ENCODE measurements around the gene TCF7L2.

TCF7L2 gene

DNA sequence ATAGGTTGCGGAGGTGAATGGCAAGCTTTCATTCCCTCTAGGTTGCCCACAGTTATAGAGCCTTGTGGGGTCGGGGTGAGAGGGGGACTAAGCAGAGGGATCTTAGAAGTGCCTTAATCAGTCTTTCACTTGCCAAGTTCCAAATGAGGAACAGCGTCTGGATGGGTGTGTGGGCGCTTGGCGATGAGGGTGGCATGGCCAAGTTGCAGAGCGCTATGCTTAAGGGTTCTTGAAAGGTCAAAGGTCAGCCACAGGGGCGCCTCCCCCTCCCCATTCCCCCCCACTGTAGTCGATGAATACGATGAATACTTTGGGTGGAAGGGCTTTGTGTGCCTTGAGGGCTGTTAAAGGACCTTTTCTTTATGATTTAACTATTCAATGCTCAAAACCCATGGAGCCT lies 185.0 kb downstream of the TCF7L2 start:
- TF ChIP-seq CREB5 (CRISPR knock-in tag; IDR thresholded peaks at IDR 0.05; ENCODE audit: low read depth) = no peak
- no peak for TF ChIP-seq ZNF565 (CRISPR knock-in tag; conservative IDR thresholded peaks at IDR 0.05; ENCODE audit: low read depth)
- TF ChIP-seq OSR1 (CRISPR knock-in tag; IDR thresholded peaks at IDR 0.05) = no peak
- no peak for TF ChIP-seq GLIS3 (CRISPR knock-in tag; IDR thresholded peaks at IDR 0.05)
- no peak for TF ChIP-seq ZFP3 (CRISPR knock-in tag; IDR thresholded peaks at IDR 0.05)
- no peak for TF ChIP-seq SNAI2 (CRISPR knock-in tag; IDR thresholded peaks at IDR 0.05)
- no peak for TF ChIP-seq PPARA (CRISPR knock-in tag; IDR thresholded peaks at IDR 0.05; ENCODE audit: borderline replicate concordance)
- TF ChIP-seq POU6F1 (CRISPR knock-in tag; IDR thresholded peaks at IDR 0.05; ENCODE audit: borderline replicate concordance, low read depth) = no peak
- TF ChIP-seq TCF4 (CRISPR knock-in tag; IDR thresholded peaks at IDR 0.05; ENCODE audit: borderline replicate concordance) = no peak
- no peak for TF ChIP-seq CSRNP3 (CRISPR knock-in tag; IDR thresholded peaks at IDR 0.05)
- no peak for TF ChIP-seq RARB (CRISPR knock-in tag; IDR thresholded peaks at IDR 0.05)
- TF ChIP-seq ZC3H10 (CRISPR knock-in tag; IDR thresholded peaks at IDR 0.05) = no peak
- TF ChIP-seq ISL1 (CRISPR knock-in tag; IDR thresholded peaks at IDR 0.05) = no peak
- no peak for ATAC-seq

DNA sequence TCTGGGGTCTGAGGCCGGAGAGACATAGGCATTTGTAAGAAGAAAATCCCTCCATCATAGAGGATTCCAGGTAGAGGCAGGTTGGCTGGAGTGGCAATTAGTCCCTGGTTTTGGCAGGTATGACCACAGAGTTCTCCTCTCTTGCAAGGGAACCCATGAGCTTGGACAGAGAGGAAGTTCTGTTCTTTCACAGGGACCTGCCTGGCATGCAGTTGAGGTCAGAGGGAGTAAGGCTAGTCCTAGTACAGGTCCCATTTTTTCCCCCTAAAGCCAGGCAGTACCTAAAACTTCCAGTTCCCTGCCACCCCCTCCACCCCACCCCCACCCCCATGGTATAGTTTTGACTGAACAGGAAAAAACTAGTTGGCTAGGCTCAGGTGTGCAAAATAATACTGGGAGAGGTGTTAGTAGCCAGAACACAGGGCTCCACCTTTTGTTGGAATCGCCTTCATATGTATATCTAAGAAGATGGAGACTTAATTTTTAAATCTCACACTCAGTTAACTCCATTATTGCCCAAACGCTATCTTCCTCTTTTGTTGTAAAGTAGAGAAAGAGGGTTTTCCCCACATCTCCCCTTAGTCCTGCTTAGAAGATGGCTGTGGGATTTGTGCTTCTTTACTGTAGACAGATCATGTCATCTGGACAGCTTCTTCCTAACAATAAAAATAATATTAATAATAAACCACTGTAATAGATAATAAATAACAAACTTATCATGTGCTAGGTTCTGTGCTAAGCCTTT lies 188.1 kb downstream of the TCF7L2 start:
- ATAC-seq = no peak
- no peak for TF ChIP-seq RARB (CRISPR knock-in tag; IDR thresholded peaks at IDR 0.05)
- TF ChIP-seq CREB5 (CRISPR knock-in tag; IDR thresholded peaks at IDR 0.05; ENCODE audit: low read depth) = no peak
- TF ChIP-seq TOX (CRISPR knock-in tag; IDR thresholded peaks at IDR 0.05; ENCODE audit: borderline replicate concordance) = no peak
- no peak for TF ChIP-seq BACH2 (CRISPR knock-in tag; IDR thresholded peaks at IDR 0.05; ENCODE audit: borderline replicate concordance)
- no peak for TF ChIP-seq ISL1 (CRISPR knock-in tag; IDR thresholded peaks at IDR 0.05)
- TF ChIP-seq TCF4 (CRISPR knock-in tag; IDR thresholded peaks at IDR 0.05; ENCODE audit: borderline replicate concordance) = no peak
- no peak for TF ChIP-seq CSDC2 (CRISPR knock-in tag; IDR thresholded peaks at IDR 0.05)
- no peak for TF ChIP-seq GLIS3 (CRISPR knock-in tag; IDR thresholded peaks at IDR 0.05)
- no peak for TF ChIP-seq ZNF565 (CRISPR knock-in tag; conservative IDR thresholded peaks at IDR 0.05; ENCODE audit: low read depth)
- no peak for TF ChIP-seq ZNF70 (CRISPR knock-in tag; IDR thresholded peaks at IDR 0.05)
- TF ChIP-seq, protein P1, sequence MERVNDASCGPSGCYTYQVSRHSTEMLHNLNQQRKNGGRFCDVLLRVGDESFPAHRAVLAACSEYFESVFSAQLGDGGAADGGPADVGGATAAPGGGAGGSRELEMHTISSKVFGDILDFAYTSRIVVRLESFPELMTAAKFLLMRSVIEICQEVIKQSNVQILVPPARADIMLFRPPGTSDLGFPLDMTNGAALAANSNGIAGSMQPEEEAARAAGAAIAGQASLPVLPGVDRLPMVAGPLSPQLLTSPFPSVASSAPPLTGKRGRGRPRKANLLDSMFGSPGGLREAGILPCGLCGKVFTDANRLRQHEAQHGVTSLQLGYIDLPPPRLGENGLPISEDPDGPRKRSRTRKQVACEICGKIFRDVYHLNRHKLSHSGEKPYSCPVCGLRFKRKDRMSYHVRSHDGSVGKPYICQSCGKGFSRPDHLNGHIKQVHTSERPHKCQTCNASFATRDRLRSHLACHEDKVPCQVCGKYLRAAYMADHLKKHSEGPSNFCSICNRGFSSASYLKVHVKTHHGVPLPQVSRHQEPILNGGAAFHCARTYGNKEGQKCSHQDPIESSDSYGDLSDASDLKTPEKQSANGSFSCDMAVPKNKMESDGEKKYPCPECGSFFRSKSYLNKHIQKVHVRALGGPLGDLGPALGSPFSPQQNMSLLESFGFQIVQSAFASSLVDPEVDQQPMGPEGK (CRISPR knock-in tag; IDR thresholded peaks at IDR 0.05; ENCODE audit: borderline replicate concordance) = no peak
- TF ChIP-seq, protein P2, sequence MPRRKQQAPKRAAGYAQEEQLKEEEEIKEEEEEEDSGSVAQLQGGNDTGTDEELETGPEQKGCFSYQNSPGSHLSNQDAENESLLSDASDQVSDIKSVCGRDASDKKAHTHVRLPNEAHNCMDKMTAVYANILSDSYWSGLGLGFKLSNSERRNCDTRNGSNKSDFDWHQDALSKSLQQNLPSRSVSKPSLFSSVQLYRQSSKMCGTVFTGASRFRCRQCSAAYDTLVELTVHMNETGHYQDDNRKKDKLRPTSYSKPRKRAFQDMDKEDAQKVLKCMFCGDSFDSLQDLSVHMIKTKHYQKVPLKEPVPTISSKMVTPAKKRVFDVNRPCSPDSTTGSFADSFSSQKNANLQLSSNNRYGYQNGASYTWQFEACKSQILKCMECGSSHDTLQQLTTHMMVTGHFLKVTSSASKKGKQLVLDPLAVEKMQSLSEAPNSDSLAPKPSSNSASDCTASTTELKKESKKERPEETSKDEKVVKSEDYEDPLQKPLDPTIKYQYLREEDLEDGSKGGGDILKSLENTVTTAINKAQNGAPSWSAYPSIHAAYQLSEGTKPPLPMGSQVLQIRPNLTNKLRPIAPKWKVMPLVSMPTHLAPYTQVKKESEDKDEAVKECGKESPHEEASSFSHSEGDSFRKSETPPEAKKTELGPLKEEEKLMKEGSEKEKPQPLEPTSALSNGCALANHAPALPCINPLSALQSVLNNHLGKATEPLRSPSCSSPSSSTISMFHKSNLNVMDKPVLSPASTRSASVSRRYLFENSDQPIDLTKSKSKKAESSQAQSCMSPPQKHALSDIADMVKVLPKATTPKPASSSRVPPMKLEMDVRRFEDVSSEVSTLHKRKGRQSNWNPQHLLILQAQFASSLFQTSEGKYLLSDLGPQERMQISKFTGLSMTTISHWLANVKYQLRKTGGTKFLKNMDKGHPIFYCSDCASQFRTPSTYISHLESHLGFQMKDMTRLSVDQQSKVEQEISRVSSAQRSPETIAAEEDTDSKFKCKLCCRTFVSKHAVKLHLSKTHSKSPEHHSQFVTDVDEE (CRISPR knock-in tag; IDR thresholded peaks at IDR 0.05) = no peak

All from SK-N-SH treated with all-trans-retinoic acid at 6 μM for 48 hours (cell line).